Measurements from ENCODE around the gene ZNF519. TPM values are rescaled to one million over a fixed set of nuclear protein-coding genes. Genes with fewer than 3 reads are reported as not detected.

ZNF519 gene
- total and polyA plus RNA-seq, 11 donors: 0.97 to 6.3 (median 2.5) TPM

DNA sequence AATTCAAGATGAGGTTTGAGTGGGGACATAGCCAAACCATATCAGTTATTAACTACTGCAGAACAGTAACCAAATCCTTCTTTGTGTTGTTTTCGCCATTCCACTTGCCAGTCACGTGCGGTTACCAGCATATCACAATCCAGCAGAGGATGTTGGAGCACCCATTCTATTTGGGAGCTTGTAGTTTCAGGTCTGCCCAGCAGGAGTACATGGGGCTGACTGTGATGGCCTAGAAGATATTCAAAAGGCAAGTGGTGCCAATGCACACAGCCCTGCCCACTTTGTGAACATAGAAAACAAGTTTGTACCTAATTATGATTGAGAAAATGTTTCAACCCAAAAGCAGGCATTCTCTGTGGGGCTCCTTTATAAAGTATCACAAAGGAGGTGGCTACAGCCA is 57.0 kb downstream of the ZNF519 start:
- no peak for DNase-seq
- H3K27ac ChIP-seq: no peak overlapping the region
- H3K4me3 ChIP-seq: no peak overlapping the region
- H3K9me3 ChIP-seq: peaks cover 0 to 4% (median 0%) of the 10 kb centered on the region in 12 donors
- no peaks in the 10 kb centered on the region for H3K27me3 ChIP-seq
- no peak for ATAC-seq
- no peak for TF ChIP-seq POLR2A (IDR thresholded peaks at IDR 0.05)
- TF ChIP-seq, protein P1, sequence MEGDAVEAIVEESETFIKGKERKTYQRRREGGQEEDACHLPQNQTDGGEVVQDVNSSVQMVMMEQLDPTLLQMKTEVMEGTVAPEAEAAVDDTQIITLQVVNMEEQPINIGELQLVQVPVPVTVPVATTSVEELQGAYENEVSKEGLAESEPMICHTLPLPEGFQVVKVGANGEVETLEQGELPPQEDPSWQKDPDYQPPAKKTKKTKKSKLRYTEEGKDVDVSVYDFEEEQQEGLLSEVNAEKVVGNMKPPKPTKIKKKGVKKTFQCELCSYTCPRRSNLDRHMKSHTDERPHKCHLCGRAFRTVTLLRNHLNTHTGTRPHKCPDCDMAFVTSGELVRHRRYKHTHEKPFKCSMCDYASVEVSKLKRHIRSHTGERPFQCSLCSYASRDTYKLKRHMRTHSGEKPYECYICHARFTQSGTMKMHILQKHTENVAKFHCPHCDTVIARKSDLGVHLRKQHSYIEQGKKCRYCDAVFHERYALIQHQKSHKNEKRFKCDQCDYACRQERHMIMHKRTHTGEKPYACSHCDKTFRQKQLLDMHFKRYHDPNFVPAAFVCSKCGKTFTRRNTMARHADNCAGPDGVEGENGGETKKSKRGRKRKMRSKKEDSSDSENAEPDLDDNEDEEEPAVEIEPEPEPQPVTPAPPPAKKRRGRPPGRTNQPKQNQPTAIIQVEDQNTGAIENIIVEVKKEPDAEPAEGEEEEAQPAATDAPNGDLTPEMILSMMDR (IDR thresholded peaks at IDR 0.05): no peak
- H3K36me3 ChIP-seq: peaks cover 0 to 3% (median 0%) of the 10 kb centered on the region in 9 donors
- WGBS, 4 donors: 94 to 98% (median 96%) methylated on average over 3 of the region's 3 CpGs
- intact Hi-C loops (cut with DNase I): no loop called here
- no peaks in the 10 kb centered on the region for H3K4me1 ChIP-seq

GRCh38 chr18:14074187-14074586 is 58.0 kb downstream of the ZNF519 start:
- WGBS, 4 donors: 91 to 94% (median 93%) methylated on average over 5 of the region's 5 CpGs
- H3K27me3 ChIP-seq: no peaks in the 10 kb centered on the region
- DNase-seq (no peak), ATAC-seq (no peak)
- H3K9me3 ChIP-seq: peaks cover 0 to 7% (median 0%) of the 10 kb centered on the region in 12 donors
- H3K36me3 ChIP-seq: peaks cover 0 to 3% (median 0%) of the 10 kb centered on the region in 9 donors
- no peak overlapping the region for H3K4me3 ChIP-seq
- H3K4me1 ChIP-seq: no peaks in the 10 kb centered on the region
- TF ChIP-seq, protein P1 (IDR thresholded peaks at IDR 0.05): no peak
- no peak overlapping the region for H3K27ac ChIP-seq
- intact Hi-C loops (cut with DNase I): no loop called here

- Histone ChIP-seq H3K9me3 (peaks cover 0 to 23% (median 0%) of the 10 kb centered on the region in 12 donors), H3K36me3 (no peaks in the 10 kb centered on the region), H3K27me3 (no peaks in the 10 kb centered on the region), H3K27ac (no peak overlapping the region), H3K4me3 (no peak overlapping the region), H3K4me1 (no peaks in the 10 kb centered on the region)
- no peak for ATAC-seq
- WGBS, 4 donors: 83 to 94% (median 90%) methylated on average over 4 of the region's 4 CpGs
- DNase-seq: no peak
- TF ChIP-seq, protein P1 (IDR thresholded peaks at IDR 0.05): no peak
- no peak for TF ChIP-seq POLR2A (IDR thresholded peaks at IDR 0.05)
- intact Hi-C loops (cut with DNase I): loop anchor here in 3 of 10 donors (10.0 kb wide), 3 partner anchors 51 to 69 kb away; no protein-coding TSS in a partner anchor
These were observed 78.6 kb downstream of the ZNF519 start for GRCh38 chr18:14053661-14054060.

Other genes starting within 250 kb of the ZNF519 start
- gene MC2R, start 216.9 kb downstream of the ZNF519 start, total RNA-seq: not detected
- gene MC2R, start 216.9 kb downstream of the ZNF519 start, polyA plus RNA-seq: not detected